ENCODE data around the gene OPCML.
A peak's percentile ranks its signal among the peaks of the same experiment; 100 is the strongest.

Gene OPCML

GRCh38 chr11:133536198-133536597 is 3.9 kb upstream of the OPCML start:
- DNase-seq: no peak

- no peak for DNase-seq
Measured at GRCh38 chr11:133533205-133533604, 904 bp upstream of the OPCML start.

GRCh38 chr11:133531458-133531857 is 843 bp downstream of the OPCML start:
- DNase-seq: no peak

- DNase-seq: no peak
Measured at GRCh38 chr11:133530501-133530835, 1.8 kb downstream of the OPCML start.

DNA sequence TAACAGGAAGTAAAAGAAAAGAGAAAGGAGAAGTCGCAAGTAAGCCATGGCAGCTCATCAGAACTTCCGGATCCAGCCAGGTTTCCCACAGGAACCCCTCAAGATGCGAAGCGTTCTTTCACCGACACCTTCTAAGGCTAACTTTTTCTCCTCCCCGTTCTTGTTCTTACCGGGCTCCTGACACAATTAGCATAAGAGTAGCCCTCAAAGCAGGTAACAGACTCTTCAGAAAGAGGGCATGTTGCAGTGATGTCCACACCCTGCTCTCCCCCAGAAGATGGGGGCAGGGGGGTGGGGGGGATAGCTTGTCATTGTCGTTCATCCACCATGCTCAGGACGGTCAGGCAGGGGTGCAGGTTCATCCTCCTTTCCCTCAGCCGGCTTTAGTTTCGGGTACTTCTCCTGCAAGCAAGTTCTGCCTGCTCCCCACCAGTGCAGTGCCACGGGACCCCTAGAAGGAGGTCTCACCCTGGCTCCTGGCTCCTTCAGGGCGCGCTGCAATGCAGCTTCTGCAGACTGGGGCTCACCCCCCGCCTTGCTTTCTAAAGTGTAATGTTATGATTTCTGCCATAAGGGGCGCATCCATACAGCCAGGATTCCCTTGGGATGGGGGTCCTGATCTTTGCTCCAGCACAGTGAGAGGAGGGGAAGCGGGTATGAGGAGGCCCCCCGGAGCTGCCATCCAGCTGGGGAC is 2.3 kb downstream of the OPCML start:
- DNase-seq: no peak

DNA sequence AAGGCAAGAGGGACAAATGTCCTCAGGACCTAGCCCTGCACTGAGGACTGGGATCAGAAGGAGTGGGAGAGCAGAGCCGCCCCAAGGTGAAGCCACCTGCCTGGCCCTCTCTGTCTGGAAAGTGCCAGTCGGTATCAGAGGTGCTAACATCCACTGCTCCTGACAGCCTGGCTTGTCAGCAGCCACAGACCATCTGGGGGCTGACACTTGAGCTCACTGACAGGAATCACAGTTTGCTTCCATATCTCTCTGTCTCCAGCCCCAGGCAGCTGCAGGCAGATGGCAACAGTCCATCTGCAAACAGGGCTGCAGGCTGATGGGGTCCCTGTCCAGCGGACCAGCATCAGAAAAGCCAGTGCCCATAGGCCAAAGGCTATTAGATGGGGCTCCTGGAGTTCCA is 5.5 kb downstream of the OPCML start:
- no peak for DNase-seq

DNA sequence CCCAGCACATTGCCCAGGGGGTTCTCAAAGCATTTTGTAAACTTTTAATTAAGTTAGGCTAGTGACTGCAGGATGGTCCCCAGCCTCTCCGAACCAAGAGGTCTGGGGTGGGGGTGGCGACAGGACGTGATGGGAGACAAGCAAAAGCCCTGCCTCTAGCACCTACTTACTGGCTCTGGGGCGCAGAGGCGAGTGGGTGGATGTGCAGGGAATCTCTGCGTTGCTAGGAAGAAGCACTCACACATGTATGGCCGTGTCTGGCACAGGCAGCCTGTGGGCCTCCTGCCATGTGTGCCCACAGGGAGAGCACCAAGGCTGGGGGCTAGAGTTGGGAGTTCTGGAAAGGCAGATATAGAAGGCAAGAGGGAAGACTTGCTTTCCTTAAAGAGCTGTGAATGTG is 6.3 kb downstream of the OPCML start:
- DNase-seq: no peak

GRCh38 chr11:133524488-133524887 is 7.8 kb downstream of the OPCML start:
- DNase-seq: no peak

- DNase-seq: no peak
Measured at GRCh38 chr11:133522344-133522743, 10.0 kb downstream of the OPCML start.

GRCh38 chr11:133521502-133521901 is 10.8 kb downstream of the OPCML start:
- DNase-seq: no peak

- DNase-seq: no peak
Measured at GRCh38 chr11:133520707-133521106, 11.6 kb downstream of the OPCML start.

DNA sequence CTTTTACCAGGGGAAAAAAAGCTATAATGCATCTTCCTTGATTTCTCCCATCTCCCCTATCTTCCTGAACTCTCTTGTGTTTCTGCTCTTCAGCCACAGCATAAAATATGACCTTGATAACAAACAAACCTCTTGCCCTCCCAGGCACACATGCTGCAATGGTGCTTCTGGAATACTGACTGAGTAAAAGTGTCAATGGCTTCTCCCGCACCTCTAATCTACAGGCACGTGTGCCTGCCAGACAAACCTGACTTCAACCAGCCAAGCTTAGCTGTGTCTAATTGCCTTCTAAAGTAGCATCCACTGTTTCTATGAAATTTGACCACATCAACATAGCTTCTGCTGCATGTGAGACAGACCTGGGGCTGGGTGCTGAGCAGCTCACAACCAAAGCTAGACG is 12.7 kb downstream of the OPCML start:
- DNase-seq: no peak

- DNase-seq: no peak
Measured at GRCh38 chr11:133518702-133519264, 13.5 kb downstream of the OPCML start.

- no peak for DNase-seq
Measured at GRCh38 chr11:133516845-133517244, 15.5 kb downstream of the OPCML start.

DNA sequence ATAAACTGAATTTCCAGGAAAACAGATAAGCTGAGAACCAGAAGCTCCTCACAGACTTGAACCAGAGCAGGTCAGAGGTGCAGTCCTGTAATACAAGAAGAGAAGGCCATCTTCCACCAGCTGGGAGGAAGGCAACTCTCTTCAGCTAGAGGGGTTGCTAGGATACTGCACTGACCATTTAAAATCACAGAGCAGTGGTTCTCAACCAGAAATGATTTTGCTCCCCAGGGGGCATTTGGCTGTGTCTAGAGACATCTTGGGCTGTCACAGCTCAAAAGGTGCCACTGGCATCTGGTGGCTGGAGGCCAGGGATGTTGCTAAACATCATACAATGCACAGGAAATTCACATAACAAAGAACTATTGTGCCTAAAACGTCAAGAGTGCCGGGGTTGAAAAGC is 17.2 kb downstream of the OPCML start:
- no peak for DNase-seq

DNA sequence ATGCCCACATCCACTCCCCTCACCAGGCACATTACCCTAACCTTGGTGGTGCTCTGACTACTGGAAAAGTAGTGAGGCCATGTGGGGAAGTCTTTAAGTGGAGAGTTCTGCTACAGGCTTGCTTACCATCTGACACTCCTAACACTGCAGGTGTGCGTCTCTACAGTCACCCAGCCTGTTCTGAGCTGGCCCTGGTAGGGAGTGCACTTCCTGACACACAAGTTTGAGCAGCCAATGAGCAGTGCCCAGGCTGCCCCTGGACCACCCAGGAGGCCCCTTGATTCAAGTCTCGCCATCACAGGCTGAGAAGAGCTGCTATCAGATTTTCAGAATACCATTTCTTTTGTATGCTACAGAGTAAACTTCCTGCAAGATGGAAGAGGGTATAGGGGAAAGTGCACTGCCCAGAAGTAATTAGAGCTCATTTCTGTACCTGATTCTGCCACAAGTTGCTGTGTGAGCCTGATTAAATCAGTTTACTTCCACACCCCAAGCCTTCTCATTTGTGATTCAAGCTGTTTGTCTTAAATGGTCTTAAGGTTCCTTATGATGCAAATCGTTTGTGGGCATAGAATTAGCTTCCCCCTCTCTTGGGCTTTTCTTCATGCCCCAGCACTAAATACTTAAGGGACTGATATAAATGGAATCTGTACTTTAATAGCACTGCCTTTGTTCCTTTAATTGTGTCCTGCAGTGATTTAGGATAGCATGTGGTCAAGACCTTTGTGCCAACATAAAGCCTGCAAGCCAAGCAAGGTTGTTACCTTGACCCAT is 22.2 kb downstream of the OPCML start:
- no peak for DNase-seq

- peak; percentile 73 for DNase-seq
Measured at GRCh38 chr11:133508468-133508867, 23.8 kb downstream of the OPCML start.

GRCh38 chr11:133507185-133507584 is 25.1 kb downstream of the OPCML start:
- no peak for DNase-seq

- no peak for DNase-seq
Measured at GRCh38 chr11:133506551-133507094, 25.7 kb downstream of the OPCML start.

DNA sequence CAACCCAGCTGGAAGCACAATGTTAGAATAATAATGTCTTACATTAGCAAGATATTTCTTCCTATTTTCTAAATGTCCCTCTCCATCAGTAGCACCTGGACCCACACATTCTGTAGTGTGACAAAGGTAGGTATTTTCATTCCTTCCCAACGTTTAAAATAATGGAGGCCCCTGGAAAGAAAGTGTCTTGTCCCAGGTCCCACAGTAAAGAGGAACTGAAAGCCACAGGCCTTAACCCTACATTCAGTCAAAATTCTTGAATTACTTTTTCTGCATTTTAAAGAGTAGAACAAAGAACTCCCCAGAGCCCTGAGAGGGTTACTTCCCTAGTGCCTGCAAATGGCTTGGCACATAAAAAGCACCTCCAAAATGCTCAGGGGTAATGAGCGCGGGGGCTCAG is 26.3 kb downstream of the OPCML start:
- no peak for DNase-seq

GRCh38 chr11:133504906-133505305 is 27.4 kb downstream of the OPCML start:
- DNase-seq: no peak

GRCh38 chr11:133503776-133504175 is 28.5 kb downstream of the OPCML start:
- DNase-seq: no peak

- DNase-seq: no peak
Measured at GRCh38 chr11:133503236-133503635, 29.1 kb downstream of the OPCML start.

All from right hindlimb (tissue), 1 donor.